ENCODE measurements around the gene CD40.

GRCh38 chr20:46145713-46146112, 27.6 kb downstream of the CD40 start:
- TF ChIP-seq POLR2AphosphoS5 (IDR thresholded peaks at IDR 0.05; ENCODE audit: low read depth, low read length) (no peak), TCF7L2 (IDR thresholded peaks at IDR 0.05; ENCODE audit: low read depth, low read length) (no peak)
- TF ChIP-seq, protein P1, sequence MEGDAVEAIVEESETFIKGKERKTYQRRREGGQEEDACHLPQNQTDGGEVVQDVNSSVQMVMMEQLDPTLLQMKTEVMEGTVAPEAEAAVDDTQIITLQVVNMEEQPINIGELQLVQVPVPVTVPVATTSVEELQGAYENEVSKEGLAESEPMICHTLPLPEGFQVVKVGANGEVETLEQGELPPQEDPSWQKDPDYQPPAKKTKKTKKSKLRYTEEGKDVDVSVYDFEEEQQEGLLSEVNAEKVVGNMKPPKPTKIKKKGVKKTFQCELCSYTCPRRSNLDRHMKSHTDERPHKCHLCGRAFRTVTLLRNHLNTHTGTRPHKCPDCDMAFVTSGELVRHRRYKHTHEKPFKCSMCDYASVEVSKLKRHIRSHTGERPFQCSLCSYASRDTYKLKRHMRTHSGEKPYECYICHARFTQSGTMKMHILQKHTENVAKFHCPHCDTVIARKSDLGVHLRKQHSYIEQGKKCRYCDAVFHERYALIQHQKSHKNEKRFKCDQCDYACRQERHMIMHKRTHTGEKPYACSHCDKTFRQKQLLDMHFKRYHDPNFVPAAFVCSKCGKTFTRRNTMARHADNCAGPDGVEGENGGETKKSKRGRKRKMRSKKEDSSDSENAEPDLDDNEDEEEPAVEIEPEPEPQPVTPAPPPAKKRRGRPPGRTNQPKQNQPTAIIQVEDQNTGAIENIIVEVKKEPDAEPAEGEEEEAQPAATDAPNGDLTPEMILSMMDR (IDR thresholded peaks at IDR 0.05), result no peak
